HG03064 (cell line): ENCODE measurements around the gene SMIM10L2A.
"Not testable (repeated sequence)": the region's sequence is repeated elsewhere in the genome, so short reads cannot be mapped to it uniquely, and the experiment has no call there.

ENCODE experiments used
- ATAC-seq: cut with Tn5 transposase; IDR thresholded peaks from one replicate; pipeline ENCODE4 v1.9.1; 2021; ENCODE audit warnings: low read depth; ENCODE audit not compliant: unreplicated experiment

Gene SMIM10L2A

GRCh38 chrX:135449637-135450550 is 28.1 kb downstream of the SMIM10L2A start:
- no peak for ATAC-seq

GRCh38 chrX:135453381-135453780 is 31.6 kb downstream of the SMIM10L2A start:
- no peak for ATAC-seq

DNA sequence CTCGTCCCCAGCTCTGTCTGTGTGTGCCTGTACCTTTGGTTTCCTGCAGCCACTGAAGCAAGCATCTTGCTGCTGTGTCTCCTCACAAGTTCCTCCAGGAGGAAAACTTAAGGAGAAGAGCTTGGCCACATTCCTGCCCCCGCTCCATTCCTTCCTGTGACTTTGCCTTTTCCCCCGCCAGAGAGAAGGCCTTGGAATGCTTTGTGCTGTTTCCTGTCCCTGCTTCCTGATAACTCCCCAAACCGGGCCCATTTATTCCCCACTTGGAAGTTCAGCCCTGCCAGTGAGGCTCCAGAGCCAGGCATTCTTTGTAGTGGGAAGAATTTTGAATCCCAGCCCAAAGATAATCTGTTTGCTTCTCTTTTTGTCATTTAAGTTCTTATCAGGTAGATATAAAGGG is 33.1 kb downstream of the SMIM10L2A start:
- no peak for ATAC-seq

GRCh38 chrX:135461756-135462155 is 40.0 kb downstream of the SMIM10L2A start:
- ATAC-seq: not testable (repeated sequence)

DNA sequence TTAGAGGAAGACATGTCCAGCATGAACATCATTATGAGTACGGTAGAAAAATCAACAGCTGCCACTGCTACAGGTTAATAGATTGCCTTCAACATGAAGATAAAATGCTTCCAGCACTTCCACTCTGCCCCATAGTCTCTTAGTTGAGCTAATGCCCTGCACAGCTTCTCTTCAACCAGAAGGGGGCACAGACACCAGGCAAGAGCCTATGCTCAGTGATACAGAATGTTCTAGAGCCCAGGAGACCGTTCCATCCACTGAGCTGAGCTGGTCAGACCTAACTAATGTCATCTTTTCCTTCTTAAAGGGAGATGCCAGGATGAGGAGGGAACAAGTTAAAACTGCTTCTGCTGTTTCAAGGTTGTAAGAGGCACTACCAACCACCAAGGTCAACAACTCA is 42.2 kb downstream of the SMIM10L2A start:
- no peak for ATAC-seq

DNA sequence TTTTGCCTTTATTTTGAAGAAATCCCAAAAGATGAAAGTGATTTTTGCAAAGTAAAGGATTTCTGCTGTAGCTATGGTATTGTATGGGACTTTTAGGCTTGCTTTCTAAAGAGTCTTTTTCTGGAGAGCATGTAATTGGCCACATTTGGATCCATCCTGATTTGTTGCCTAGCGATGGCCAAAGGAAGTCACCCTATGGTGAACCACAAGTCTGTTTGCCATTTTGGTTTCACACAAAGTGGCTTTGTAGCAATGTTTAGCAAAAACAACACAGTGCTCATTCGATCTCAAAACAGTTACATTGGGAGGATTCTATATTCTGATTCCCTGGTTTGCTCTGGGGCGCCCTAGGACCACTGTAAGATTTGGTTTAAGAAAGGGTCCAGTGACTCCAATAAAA is 54.6 kb downstream of the SMIM10L2A start:
- ATAC-seq: no peak

- ATAC-seq: no peak
These were observed 55.8 kb downstream of the SMIM10L2A start for GRCh38 chrX:135477576-135477975.
